Cardiac muscle cell (in vitro differentiated cells and primary cell): ENCODE measurements around the gene DPAGT1. TPM values are rescaled to one million over a fixed set of nuclear protein-coding genes. Genes with fewer than 3 reads are reported as not detected.

Experiments used
- DNase-seq, 2 donors: peaks; one replicate each; pipeline versions ENCODE4 v3.0.0 to v3.0.0-alpha.2; 2010 to 2017; ENCODE audit warnings: low read depth in 1 of 2, low spot score in 1 of 2
- H3K27ac ChIP-seq: fragments of 200-600 bp; sonication (generic); 2 replicates; pipeline ENCODE4 v1.5.1; 2016
- H3K27me3 ChIP-seq: fragments of 200-600 bp; sonication (generic); 2 replicates; pipeline ENCODE4 v1.6.0; 2016; ENCODE audit warnings: control low read depth
- H3K36me3 ChIP-seq: fragments of 200-600 bp; sonication (generic); 2 replicates; pipeline ENCODE4 v1.5.1; 2016; ENCODE audit warnings: control low read depth
- H3K4me1 ChIP-seq: fragments of 200-600 bp; sonication (generic); 2 replicates; pipeline ENCODE4 v1.8.1; 2017; ENCODE audit warnings: low read depth, mild to moderate bottlenecking, mixed run types
- H3K4me3 ChIP-seq: fragments of 200-600 bp; sonication (generic); 2 replicates; pipeline ENCODE4 v1.5.1; 2016; ENCODE audit warnings: mild to moderate bottlenecking
- H3K9me3 ChIP-seq: fragments of 200-600 bp; sonication (generic); 2 replicates; pipeline ENCODE4 v1.5.1; 2017; ENCODE audit warnings: low read depth, mild to moderate bottlenecking, control low read depth
- CTCF ChIP-seq: IDR thresholded peaks from 2 replicates; pipeline ENCODE4 v1.5.1; 2012; ENCODE audit warnings: low read depth, mild to moderate bottlenecking, low read length
- polyA plus RNA-seq: library from polyadenylated mRNA; unstranded; fragments of >200 nt; fragmentation: Nextera tagmentation; extraction: Ambion mirVana; gene quantifications from 2 replicates; pipeline ENCODE4 v1.2.1, GENCODE V29; 2016
- total RNA-seq: library from RNA; depleted of rRNA; stranded (reverse); fragments of >200 nt; gene quantifications from 2 replicates; pipeline ENCODE4 v1.2.3, GENCODE V29; 2016

Gene DPAGT1
- total and polyA plus RNA-seq, 2 experiments from 2014 or later: 36.0 to 57.9 TPM

- H3K27ac ChIP-seq: no peak overlapping the region
- no peak for TF ChIP-seq CTCF
- DNase-seq: no peak
- H3K27me3 ChIP-seq: no peaks in the 10 kb centered on the region
- H3K4me3 ChIP-seq: no peak overlapping the region
- no peaks in the 10 kb centered on the region for H3K9me3 ChIP-seq
- peaks cover 3% of the 10 kb centered on the region for H3K36me3 ChIP-seq
- H3K4me1 ChIP-seq: peaks cover 10% of the 10 kb centered on the region
These were observed 16.6 kb upstream of the DPAGT1 start for GRCh38 chr11:119118227-119118626.

GRCh38 chr11:119117004-119117706, 15.5 kb upstream of the DPAGT1 start:
- TF ChIP-seq CTCF: no peak
- H3K9me3 ChIP-seq: no peaks in the 10 kb centered on the region
- peaks cover 7% of the 10 kb centered on the region for H3K4me1 ChIP-seq
- H3K27me3 ChIP-seq: no peaks in the 10 kb centered on the region
- no peak overlapping the region for H3K4me3 ChIP-seq
- DNase-seq: no peak
- no peak overlapping the region for H3K27ac ChIP-seq
- peaks cover 3% of the 10 kb centered on the region for H3K36me3 ChIP-seq

GRCh38 chr11:119116601-119117000, 14.9 kb upstream of the DPAGT1 start:
- Histone ChIP-seq H3K27me3 (no peaks in the 10 kb centered on the region), H3K4me3 (no peak overlapping the region), H3K36me3 (peaks cover 3% of the 10 kb centered on the region), H3K9me3 (no peaks in the 10 kb centered on the region), H3K27ac (no peak overlapping the region), H3K4me1 (peaks cover 7% of the 10 kb centered on the region)
- TF ChIP-seq CTCF: no peak
- DNase-seq: no peak

- TF ChIP-seq CTCF: no peak
- Histone ChIP-seq H3K9me3 (no peaks in the 10 kb centered on the region), H3K4me1 (peaks cover 7% of the 10 kb centered on the region), H3K27me3 (no peaks in the 10 kb centered on the region), H3K27ac (no peak overlapping the region), H3K4me3 (no peak overlapping the region), H3K36me3 (peaks cover 3% of the 10 kb centered on the region)
- DNase-seq: no peak
These were observed 14.6 kb upstream of the DPAGT1 start for GRCh38 chr11:119116235-119116594.

GRCh38 chr11:119115484-119116234, 14.0 kb upstream of the DPAGT1 start:
- Histone ChIP-seq H3K4me3 (no peak overlapping the region), H3K27me3 (no peaks in the 10 kb centered on the region), H3K9me3 (no peaks in the 10 kb centered on the region), H3K4me1 (peaks cover 4% of the 10 kb centered on the region), H3K36me3 (peaks cover 3% of the 10 kb centered on the region), H3K27ac (no peak overlapping the region)
- no peak for DNase-seq
- no peak for TF ChIP-seq CTCF
